GM12872 (cell line): Measurements from ENCODE around the gene TOM1L2.

ENCODE experiments used
- TF ChIP-seq, protein P1 (sequence below): IDR thresholded peaks from 3 replicates; pipeline ENCODE4 v1.5.1; 2011; ENCODE audit warnings: low read depth, mild to moderate bottlenecking, low read length, moderate library complexity; ENCODE audit not compliant: insufficient read depth

The TOM1L2 gene

DNA sequence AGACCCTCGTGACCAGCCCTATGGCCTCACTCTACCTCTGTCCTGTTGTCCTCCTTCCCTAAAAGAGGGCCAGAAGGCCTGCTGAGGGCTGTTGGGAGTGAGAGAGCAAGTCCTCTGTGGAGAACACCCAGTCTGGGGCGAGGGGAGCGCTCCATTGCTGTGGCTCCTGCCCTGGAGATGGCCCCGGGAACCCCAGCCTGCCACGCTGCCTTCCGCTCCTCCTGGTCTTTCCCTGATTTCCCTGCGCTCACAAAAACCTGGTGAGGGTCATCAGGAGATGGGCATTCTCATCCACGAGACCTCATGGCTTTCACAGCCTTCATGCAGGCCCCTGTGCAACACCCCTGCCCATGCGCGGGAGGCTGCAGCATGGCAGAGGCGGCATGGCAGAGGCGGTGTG lies 21.7 kb upstream of the TOM1L2 start:
- TF ChIP-seq, protein P1, sequence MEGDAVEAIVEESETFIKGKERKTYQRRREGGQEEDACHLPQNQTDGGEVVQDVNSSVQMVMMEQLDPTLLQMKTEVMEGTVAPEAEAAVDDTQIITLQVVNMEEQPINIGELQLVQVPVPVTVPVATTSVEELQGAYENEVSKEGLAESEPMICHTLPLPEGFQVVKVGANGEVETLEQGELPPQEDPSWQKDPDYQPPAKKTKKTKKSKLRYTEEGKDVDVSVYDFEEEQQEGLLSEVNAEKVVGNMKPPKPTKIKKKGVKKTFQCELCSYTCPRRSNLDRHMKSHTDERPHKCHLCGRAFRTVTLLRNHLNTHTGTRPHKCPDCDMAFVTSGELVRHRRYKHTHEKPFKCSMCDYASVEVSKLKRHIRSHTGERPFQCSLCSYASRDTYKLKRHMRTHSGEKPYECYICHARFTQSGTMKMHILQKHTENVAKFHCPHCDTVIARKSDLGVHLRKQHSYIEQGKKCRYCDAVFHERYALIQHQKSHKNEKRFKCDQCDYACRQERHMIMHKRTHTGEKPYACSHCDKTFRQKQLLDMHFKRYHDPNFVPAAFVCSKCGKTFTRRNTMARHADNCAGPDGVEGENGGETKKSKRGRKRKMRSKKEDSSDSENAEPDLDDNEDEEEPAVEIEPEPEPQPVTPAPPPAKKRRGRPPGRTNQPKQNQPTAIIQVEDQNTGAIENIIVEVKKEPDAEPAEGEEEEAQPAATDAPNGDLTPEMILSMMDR = no peak

DNA sequence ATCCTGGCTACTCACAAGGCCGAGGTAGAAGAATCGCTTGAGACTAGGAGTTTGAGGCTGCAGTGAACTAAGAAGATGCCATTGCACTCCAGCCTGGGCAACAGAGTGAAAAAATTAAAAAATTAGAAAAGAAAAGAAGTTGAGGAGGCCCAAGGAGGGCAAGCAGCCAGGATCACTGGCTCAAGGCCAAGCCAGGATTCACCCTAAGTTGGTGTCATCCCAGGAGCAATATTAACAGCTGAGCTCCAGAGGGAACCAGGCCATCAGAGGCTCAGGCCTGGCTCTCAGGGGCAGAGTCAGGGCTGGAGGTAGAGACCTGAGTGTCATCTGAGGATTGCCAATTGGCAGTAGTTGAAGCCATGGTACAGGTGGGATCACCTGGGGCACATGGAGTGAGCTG lies 21.2 kb upstream of the TOM1L2 start:
- TF ChIP-seq, protein P1 = no peak

DNA sequence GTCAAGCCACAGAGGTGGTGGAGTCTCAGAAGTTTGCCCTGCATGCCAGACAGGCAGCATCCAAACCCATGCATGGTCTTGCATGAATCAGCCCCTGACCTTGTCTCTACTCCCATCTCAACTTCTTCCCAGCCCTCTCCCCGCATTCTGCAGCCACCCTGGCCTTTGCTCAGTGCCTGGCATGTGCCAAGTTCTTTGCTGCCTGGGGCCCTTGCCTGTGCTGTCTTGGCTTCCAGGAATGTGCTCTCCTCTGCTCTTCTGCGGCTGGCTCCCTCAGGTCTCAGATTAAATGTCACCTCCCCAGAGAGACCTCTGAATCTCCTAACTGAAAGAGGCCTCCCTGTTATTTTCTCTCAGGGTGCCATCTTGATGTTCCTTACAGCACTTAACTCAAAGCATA lies 18.1 kb upstream of the TOM1L2 start:
- TF ChIP-seq, protein P1 = no peak

DNA sequence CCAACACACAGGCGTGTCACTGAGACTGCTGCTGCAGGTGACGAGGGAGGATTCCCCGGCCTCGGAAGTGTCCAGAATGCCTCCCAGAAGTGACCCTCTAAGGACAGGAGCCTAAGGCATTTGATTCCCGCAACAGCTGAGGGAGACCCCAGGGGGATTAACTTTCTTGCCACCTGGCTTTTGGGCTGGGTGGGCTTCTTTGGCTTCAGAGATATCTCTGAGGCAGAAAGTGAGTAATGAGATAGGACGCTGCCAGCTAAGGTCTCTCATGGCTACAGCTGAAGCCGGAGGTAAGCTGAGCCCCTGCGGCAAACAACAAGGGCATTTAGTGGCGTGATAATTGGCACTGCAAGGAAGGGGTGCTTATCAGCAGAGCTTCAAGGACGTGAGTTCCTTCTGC lies 17.4 kb upstream of the TOM1L2 start:
- TF ChIP-seq, protein P1 = no peak

DNA sequence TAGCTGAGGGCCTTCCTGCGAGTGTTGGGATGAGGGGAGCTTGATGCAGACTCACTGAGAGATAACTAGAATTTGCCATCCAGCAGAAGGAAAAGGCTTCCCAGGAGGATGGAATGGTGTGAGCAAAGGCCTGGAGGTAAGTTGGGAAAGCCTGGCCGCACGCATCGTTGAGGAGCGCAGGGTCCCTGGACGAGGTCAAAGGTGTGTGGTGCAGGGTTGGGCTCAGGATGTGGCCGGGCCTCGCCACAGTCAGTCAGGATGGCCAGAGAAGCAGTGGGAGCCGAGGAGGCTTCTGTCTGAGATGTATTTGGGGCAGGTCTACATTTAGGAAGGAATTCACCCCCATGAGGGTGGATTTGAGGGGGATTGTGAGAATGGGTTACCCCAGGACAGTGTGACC lies 16.9 kb upstream of the TOM1L2 start:
- TF ChIP-seq, protein P1 = no peak

DNA sequence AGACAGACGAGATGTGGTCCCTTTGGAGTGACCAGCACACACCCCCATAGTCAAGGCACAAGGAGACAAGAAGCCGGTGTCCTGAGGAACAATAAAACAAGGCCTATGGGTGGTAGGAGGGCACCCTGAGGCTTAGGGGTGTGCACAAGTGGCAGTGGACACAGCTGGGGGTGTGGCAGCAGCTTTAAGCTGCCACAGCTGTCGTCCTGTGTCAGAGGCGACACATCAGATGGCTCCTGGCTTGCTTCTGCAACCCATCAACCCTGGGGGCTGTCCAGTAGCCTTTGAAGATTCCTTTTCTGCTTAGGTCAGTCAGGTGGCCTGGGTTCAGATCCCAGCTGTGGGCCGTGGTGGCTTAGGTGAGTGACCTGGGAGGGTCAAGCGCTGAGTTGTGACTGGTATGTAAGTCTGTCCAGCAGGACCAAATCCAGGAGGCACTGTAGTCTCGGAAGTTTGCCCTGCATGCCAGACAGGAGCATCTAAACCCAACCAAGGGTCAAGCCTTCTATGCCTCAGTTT lies 16.3 kb upstream of the TOM1L2 start:
- TF ChIP-seq, protein P1 = no peak

DNA sequence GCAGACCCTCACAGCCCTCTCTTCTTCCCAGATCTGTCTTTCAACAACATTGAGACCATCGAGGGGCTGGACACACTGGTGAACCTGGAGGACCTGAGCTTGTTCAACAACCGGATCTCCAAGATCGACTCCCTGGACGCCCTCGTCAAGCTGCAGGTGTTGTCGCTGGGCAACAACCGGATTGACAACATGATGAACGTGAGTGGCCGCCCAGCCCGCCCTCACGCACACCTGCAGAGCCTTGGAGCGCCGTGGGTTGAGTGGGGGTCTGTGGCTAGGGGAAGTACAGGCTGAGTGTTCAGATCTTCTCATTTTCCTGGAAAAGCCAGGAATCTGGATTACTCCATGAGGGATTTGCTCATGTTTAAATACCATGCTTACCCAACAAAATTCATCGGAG lies 15.7 kb upstream of the TOM1L2 start:
- TF ChIP-seq, protein P1 = no peak
